ENCODE measurements around the gene ATG4B.

The ATG4B gene

GRCh38 chr2:241613017-241613780 lies 24.3 kb upstream of the ATG4B start:
- DNase-seq (ENCODE audit: low read depth in 2 of 2) = no peak

GRCh38 chr2:241615041-241615440 lies 22.5 kb upstream of the ATG4B start:
- no peak for DNase-seq (ENCODE audit: low read depth in 2 of 2)

GRCh38 chr2:241615522-241616052 lies 21.9 kb upstream of the ATG4B start:
- DNase-seq (ENCODE audit: low read depth in 2 of 2) = no peak

GRCh38 chr2:241616168-241617125 lies 21.0 kb upstream of the ATG4B start:
- no peak for DNase-seq (ENCODE audit: low read depth in 2 of 2)

GRCh38 chr2:241617431-241618154 lies 19.9 kb upstream of the ATG4B start:
- no peak for DNase-seq (ENCODE audit: low read depth in 2 of 2)

- no peak for DNase-seq (ENCODE audit: low read depth in 2 of 2)
Measured at GRCh38 chr2:241618296-241618805, 19.1 kb upstream of the ATG4B start.

- no peak for DNase-seq (ENCODE audit: low read depth in 2 of 2)
Measured at GRCh38 chr2:241618829-241619228, 18.7 kb upstream of the ATG4B start.

- no peak for DNase-seq (ENCODE audit: low read depth in 2 of 2)
Measured at GRCh38 chr2:241619597-241620418, 17.7 kb upstream of the ATG4B start.

- no peak for DNase-seq (ENCODE audit: low read depth in 2 of 2)
Measured at GRCh38 chr2:241620419-241620769, 17.1 kb upstream of the ATG4B start.

- DNase-seq (ENCODE audit: low read depth in 2 of 2) = no peak
Measured at GRCh38 chr2:241627675-241628074, 9.8 kb upstream of the ATG4B start.

GRCh38 chr2:241629762-241630435 lies 7.6 kb upstream of the ATG4B start:
- DNase-seq (ENCODE audit: low read depth in 2 of 2) = no peak

GRCh38 chr2:241632478-241633325 lies 4.8 kb upstream of the ATG4B start:
- DNase-seq (ENCODE audit: low read depth in 2 of 2) = no peak

- DNase-seq (ENCODE audit: low read depth in 2 of 2) = no peak
Measured at GRCh38 chr2:241633561-241633960, 3.9 kb upstream of the ATG4B start.

GRCh38 chr2:241635756-241636155 lies 1.7 kb upstream of the ATG4B start:
- no peak for DNase-seq (ENCODE audit: low read depth in 2 of 2)

GRCh38 chr2:241636182-241637017 lies 1.1 kb upstream of the ATG4B start:
- DNase-seq (ENCODE audit: low read depth in 2 of 2) = no peak

- DNase-seq (ENCODE audit: low read depth in 2 of 2) = no peak
Measured at GRCh38 chr2:241637795-241638660, 535 bp downstream of the ATG4B start.

- DNase-seq (ENCODE audit: low read depth in 2 of 2) = no peak
Measured at GRCh38 chr2:241638940-241639339, 1.4 kb downstream of the ATG4B start.
